Activated naive CD8-positive, alpha-beta T cell treated with anti-CD3 and anti-CD28 coated beads for 36 hours (primary cell): ENCODE data around the gene ZNF827. TPM values are rescaled to one million over a fixed set of nuclear protein-coding genes. Genes with fewer than 3 reads are reported as not detected.

ENCODE experiments used
- DNase-seq: peaks from one replicate; pipeline ENCODE4 v3.0.0; 2021
- H3K27ac Mint-ChIP-seq: one replicate; pipeline ENCODE4 v1.8.0; 2022; ENCODE audit warnings: mild to moderate bottlenecking, moderate library complexity, mixed read lengths
- H3K27me3 Mint-ChIP-seq: one replicate; pipeline ENCODE4 v1.8.0; 2022; ENCODE audit warnings: mild to moderate bottlenecking, mixed read lengths
- H3K36me3 Mint-ChIP-seq: one replicate; pipeline ENCODE4 v1.8.0; 2021; ENCODE audit warnings: mild to moderate bottlenecking, mixed read lengths
- H3K4me1 Mint-ChIP-seq: one replicate; pipeline ENCODE4 v1.8.0; 2021; ENCODE audit warnings: mixed read lengths
- H3K4me3 Mint-ChIP-seq: one replicate; pipeline ENCODE4 v1.8.0; 2022; ENCODE audit warnings: mild to moderate bottlenecking, moderate library complexity, mixed read lengths
- H3K9me3 Mint-ChIP-seq: one replicate; pipeline ENCODE4 v1.8.0; 2022; ENCODE audit warnings: mixed read lengths
- total RNA-seq, 2 experiments: library from RNA; stranded (reverse); gene quantifications; one replicate each; pipeline ENCODE4 v1.2.3, GENCODE V29; 2021

The ZNF827 gene
- total RNA-seq, 2 experiments from 2014 or later = 22.8 to 23.0 TPM

DNA sequence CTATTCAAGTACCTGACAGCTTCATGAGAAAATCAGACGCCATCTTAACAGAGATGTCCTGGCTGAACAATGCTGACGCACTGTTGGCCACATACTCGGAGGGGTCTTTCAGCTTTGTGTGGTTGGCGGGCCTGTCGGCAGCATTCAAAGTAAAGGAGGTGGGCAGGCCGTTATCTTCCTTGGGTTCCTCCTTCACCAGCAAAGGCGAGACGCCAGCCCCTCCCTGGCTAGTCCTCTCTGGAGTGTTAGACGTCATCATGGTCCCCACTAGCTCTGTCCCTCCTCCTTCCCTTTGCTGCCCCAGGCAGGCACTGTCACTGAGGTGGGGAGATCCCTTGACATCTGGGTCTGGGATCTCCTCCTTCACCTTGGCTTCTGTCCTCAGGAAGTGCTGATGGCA lies 53.0 kb downstream of the ZNF827 start:
- no peak overlapping the region for H3K4me3 Mint-ChIP-seq
- no peaks in the 10 kb centered on the region for H3K27me3 Mint-ChIP-seq
- H3K36me3 Mint-ChIP-seq = peaks cover 54% of the 10 kb centered on the region
- no peak overlapping the region for H3K27ac Mint-ChIP-seq
- peaks cover 40% of the 10 kb centered on the region for H3K4me1 Mint-ChIP-seq
- H3K9me3 Mint-ChIP-seq = no peaks in the 10 kb centered on the region
- no peak for DNase-seq

GRCh38 chr4:145884775-145885174 lies 53.8 kb downstream of the ZNF827 start:
- Mint-ChIP-seq H3K27me3 (no peaks in the 10 kb centered on the region), H3K36me3 (peaks cover 49% of the 10 kb centered on the region), H3K4me1 (peaks cover 44% of the 10 kb centered on the region), H3K9me3 (no peaks in the 10 kb centered on the region), H3K27ac (no peak overlapping the region), H3K4me3 (no peak overlapping the region)
- no peak for DNase-seq

DNA sequence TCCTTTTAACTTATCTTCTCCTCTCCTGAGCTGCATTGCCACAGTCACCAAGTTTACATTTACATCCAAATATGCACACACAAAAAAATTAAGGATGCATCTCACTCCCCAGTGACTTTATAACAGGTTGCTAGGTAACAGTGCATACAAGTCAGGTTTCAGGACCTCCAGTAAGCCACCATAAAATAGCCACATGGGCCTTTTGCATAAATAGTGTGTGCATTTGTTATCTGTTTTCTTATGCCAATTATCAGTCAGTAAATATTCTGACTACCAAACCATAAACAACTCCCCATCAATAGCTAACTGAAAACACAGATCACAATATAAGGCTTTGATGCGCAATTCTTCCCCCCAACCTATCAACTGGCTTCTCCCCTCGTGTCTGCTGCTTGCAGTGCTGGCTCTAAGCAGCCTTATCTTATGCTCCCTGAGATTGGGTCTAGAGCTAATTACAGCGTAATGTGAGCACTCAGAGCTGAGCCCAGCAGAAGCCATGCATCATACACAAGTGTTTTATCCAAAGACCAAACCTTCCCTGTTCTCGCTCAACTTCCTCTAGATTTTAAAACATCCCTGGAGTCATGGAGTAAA lies 55.4 kb downstream of the ZNF827 start:
- Mint-ChIP-seq H3K9me3 (no peaks in the 10 kb centered on the region), H3K36me3 (peaks cover 44% of the 10 kb centered on the region), H3K27ac (no peak overlapping the region), H3K4me1 (peaks cover 44% of the 10 kb centered on the region), H3K4me3 (no peak overlapping the region), H3K27me3 (no peaks in the 10 kb centered on the region)
- DNase-seq = no peak

DNA sequence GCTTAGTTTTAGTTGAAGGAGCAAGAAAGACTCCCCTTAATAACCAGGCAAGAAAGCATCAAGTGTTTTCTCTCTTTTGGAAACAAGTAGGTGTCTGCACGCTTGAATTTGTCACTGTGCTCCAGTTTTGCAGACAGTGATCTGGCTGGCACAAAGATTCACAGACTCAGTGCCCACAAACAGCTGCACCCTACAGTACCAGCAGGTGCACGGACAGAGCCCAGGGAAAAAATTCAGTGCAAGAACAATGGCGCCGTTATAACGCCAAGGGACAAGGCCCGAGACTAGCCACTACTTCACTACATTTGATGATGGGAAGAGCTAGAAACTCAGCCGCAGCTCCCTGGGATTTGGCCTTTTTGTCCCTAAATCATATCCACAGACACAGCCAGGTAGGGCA lies 56.0 kb downstream of the ZNF827 start:
- H3K27ac Mint-ChIP-seq = no peak overlapping the region
- no peaks in the 10 kb centered on the region for H3K27me3 Mint-ChIP-seq
- no peaks in the 10 kb centered on the region for H3K9me3 Mint-ChIP-seq
- peaks cover 46% of the 10 kb centered on the region for H3K36me3 Mint-ChIP-seq
- no peak for DNase-seq
- H3K4me3 Mint-ChIP-seq = no peak overlapping the region
- peaks cover 44% of the 10 kb centered on the region for H3K4me1 Mint-ChIP-seq

DNA sequence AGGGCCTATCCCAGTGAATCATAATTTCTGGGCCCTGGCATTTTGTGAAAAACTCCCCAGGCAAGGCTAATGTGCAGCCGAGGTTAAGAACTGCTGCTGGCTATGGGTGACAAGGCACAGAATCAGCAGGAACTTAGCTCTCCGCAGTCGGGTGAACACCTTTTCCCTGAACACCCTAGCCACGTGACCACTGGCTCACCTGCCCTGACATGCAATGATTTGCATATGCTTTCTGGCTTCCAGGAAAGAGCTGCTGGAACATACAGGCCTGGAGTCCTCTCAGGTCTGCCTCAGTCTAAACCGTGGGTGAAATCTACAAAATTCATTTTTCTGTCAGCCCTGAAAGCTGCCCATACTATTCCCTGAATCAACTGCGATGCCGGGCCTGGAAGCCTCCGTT lies 56.6 kb downstream of the ZNF827 start:
- Mint-ChIP-seq H3K27me3 (no peaks in the 10 kb centered on the region), H3K4me1 (peaks cover 44% of the 10 kb centered on the region), H3K36me3 (peaks cover 45% of the 10 kb centered on the region), H3K9me3 (no peaks in the 10 kb centered on the region), H3K27ac (no peak overlapping the region), H3K4me3 (no peak overlapping the region)
- no peak for DNase-seq

GRCh38 chr4:145881576-145881975 lies 57.0 kb downstream of the ZNF827 start:
- Mint-ChIP-seq H3K27me3 (no peaks in the 10 kb centered on the region), H3K4me1 (peaks cover 42% of the 10 kb centered on the region), H3K36me3 (peaks cover 47% of the 10 kb centered on the region), H3K9me3 (no peaks in the 10 kb centered on the region), H3K27ac (no peak overlapping the region), H3K4me3 (no peak overlapping the region)
- no peak for DNase-seq

GRCh38 chr4:145880355-145880960 lies 58.2 kb downstream of the ZNF827 start:
- no peaks in the 10 kb centered on the region for H3K9me3 Mint-ChIP-seq
- H3K4me3 Mint-ChIP-seq = no peak overlapping the region
- no peak for DNase-seq
- H3K27me3 Mint-ChIP-seq = no peaks in the 10 kb centered on the region
- H3K36me3 Mint-ChIP-seq = peaks cover 45% of the 10 kb centered on the region
- peaks cover 37% of the 10 kb centered on the region for H3K4me1 Mint-ChIP-seq
- H3K27ac Mint-ChIP-seq = no peak overlapping the region

GRCh38 chr4:145879598-145879997 lies 59.0 kb downstream of the ZNF827 start:
- Mint-ChIP-seq H3K9me3 (no peaks in the 10 kb centered on the region), H3K36me3 (peaks cover 41% of the 10 kb centered on the region), H3K27me3 (no peaks in the 10 kb centered on the region), H3K4me1 (peaks cover 34% of the 10 kb centered on the region), H3K4me3 (no peak overlapping the region), H3K27ac (no peak overlapping the region)
- no peak for DNase-seq

DNA sequence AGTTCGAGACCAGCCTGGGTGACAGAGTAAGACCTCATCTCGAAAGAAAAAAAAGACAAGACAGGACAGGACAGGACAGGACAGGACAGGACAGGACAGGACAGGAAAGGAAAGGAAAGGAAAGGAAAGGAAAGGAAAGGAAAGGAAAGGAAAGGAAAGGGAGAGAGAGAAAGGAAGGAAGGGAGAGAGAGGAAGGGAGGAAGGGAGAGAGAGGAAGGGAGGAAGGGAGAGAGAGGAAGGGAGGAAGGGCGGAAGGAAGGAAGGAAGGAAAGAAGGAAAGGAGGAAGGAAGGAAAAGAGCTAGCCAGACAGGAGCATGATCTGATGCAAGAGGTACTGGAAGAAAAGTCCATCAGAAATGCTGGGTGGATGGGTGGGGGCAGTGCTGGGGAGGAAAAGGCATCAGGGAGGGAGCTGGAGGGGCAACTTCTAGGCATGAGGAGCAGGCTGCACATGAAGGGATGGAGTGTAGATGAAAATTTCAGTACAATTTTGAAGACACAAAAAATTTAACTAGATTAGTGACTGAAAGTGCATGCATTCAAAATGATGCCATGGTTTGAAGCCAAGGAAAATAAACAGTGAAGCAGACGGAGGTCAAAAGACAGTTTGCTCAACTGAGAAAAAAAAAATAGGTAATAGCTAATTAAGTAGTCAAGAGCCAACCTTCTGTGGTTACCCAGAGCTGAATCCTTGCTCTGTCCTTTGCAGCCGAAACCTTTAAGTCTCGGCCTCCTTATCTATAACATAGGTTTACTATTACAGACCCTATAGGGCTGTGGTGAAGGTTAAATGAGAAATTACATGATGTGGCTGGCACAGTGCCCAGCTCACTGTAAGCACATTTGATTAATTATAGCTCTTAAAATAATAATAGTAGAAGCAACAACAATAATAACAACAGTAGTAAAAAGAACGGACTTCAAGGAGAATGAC lies 59.9 kb downstream of the ZNF827 start:
- H3K27ac Mint-ChIP-seq = no peak overlapping the region
- H3K4me1 Mint-ChIP-seq = peaks cover 29% of the 10 kb centered on the region
- peaks cover 35% of the 10 kb centered on the region for H3K36me3 Mint-ChIP-seq
- no peak for DNase-seq
- no peaks in the 10 kb centered on the region for H3K27me3 Mint-ChIP-seq
- no peak overlapping the region for H3K4me3 Mint-ChIP-seq
- H3K9me3 Mint-ChIP-seq = no peaks in the 10 kb centered on the region

DNA sequence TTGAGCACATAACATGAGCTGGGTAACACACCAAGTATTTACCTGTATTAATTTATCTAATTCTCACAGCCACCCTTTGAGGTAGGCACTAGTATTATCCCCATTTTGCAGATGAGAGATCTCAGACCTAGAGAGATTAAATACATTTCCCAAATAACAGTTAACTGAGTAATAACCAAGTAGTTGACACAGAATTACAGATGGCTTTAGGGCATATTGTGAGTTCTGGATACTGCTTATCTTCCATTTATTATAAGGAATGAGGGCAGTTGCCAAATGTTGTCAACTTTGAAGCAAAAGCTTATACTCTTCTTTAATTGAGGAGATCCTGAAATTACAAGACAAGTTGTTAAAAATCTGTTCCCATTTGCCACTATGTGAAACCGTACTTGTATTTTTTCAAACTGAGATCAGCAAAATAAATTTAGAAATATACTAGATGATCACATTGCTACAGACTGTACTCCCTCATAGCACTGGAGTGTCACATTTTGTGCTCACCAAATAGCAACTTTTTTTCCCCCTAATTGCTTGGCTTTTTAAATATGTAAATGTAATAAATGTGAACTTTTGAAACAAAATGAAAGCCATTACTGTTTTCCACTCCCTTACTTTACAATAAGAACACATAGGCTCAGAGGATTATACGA lies 62.0 kb downstream of the ZNF827 start:
- Mint-ChIP-seq H3K9me3 (no peaks in the 10 kb centered on the region), H3K27me3 (no peaks in the 10 kb centered on the region), H3K27ac (no peak overlapping the region), H3K4me1 (peaks cover 20% of the 10 kb centered on the region), H3K36me3 (peaks cover 31% of the 10 kb centered on the region), H3K4me3 (no peak overlapping the region)
- DNase-seq = no peak

GRCh38 chr4:145873901-145874300 lies 64.7 kb downstream of the ZNF827 start:
- H3K27me3 Mint-ChIP-seq = no peaks in the 10 kb centered on the region
- DNase-seq = no peak
- peaks cover 27% of the 10 kb centered on the region for H3K36me3 Mint-ChIP-seq
- H3K27ac Mint-ChIP-seq = no peak overlapping the region
- H3K9me3 Mint-ChIP-seq = no peaks in the 10 kb centered on the region
- H3K4me1 Mint-ChIP-seq = peaks cover 24% of the 10 kb centered on the region
- H3K4me3 Mint-ChIP-seq = no peak overlapping the region

GRCh38 chr4:145871209-145871608 lies 67.4 kb downstream of the ZNF827 start:
- H3K27ac Mint-ChIP-seq = no peak overlapping the region

DNA sequence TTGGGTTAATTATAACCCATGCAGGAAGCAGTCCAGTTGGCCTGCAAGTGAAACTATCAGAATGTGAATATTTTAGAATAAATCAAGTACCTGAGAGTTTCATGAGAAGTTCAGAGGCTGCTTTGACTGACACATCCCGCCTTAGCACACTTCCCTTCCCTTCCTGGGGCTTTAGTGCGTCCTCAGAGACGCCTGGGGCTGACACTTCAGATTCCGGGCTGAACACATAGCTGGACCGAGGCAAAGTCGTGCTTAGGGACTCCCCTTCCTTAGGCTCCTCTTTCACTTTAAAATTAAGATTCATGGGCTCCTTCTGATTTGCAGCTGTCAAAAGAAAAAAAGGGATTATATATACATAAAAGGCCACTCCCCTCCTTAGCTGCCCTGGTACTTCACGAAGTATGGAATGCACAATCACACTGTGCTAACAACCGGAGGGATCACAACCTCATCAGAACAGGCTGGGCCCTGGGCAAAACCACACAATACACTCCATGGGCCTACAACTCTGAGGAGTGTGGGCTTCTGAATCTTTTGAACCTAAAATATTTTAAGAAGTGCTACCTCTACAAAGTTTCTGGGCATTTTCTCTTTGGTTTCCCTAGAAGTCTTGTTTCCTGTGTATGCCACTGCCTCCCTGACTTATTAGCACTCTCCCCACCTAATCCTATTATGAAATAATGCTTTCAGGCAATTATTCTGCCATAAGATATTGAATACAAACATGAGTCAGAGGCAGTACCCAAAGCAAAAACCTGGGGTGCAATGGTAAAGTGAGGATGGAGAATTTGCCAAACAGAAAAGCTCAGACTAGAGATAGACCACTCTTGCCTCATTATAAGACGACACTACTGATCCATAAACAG lies 68.2 kb downstream of the ZNF827 start:
- Mint-ChIP-seq H3K27me3 (no peaks in the 10 kb centered on the region), H3K36me3 (peaks cover 29% of the 10 kb centered on the region), H3K27ac (no peak overlapping the region), H3K4me1 (peaks cover 36% of the 10 kb centered on the region), H3K4me3 (no peak overlapping the region), H3K9me3 (no peaks in the 10 kb centered on the region)
- no peak for DNase-seq

More at GRCh38 chr4:145871209-145871608, 67.4 kb downstream of the ZNF827 start:
- no peak for DNase-seq
- Mint-ChIP-seq H3K36me3 (peaks cover 22% of the 10 kb centered on the region), H3K27me3 (no peaks in the 10 kb centered on the region), H3K4me3 (no peak overlapping the region), H3K9me3 (no peaks in the 10 kb centered on the region), H3K4me1 (peaks cover 29% of the 10 kb centered on the region)

DNA sequence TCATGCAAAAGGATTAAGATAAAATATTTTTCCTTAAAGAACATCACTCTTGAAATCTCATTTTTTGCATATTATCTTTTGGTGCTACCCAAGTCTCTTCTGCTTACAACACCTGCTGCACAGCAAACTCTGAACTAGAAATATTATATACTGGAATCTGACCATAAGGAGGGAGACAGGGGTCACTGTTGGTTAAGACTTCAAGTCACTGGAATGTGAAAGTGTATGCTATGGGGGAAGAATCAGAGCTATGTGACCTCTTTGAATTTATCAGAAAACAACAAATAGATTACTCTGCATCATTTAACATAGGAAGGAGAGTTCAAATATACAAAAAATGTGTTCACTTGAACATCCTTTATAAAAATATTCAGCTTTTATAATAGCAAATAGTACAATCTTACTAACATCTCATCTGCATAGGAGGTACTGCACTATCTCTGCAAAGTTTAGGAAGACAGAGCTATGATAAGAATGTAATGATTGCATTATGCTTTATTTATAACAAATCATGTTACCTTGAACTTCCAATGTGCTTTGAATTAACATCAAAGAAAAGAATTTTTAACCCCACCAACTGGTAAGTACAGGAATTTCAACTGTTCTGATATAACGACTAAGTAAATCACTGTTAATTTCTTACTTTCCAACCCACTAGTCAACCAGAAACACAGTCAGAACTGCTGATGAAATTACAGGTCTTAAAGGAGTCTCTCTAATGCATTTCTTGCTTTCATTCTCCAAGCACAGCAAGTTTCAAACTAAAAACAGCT lies 69.8 kb downstream of the ZNF827 start:
- DNase-seq = no peak
- H3K9me3 Mint-ChIP-seq = no peaks in the 10 kb centered on the region
- H3K4me1 Mint-ChIP-seq = peaks cover 42% of the 10 kb centered on the region
- peaks cover 29% of the 10 kb centered on the region for H3K36me3 Mint-ChIP-seq
- no peaks in the 10 kb centered on the region for H3K27me3 Mint-ChIP-seq
- H3K4me3 Mint-ChIP-seq = no peak overlapping the region
- no peak overlapping the region for H3K27ac Mint-ChIP-seq
